CD4-positive, alpha-beta T cell (primary cell): ENCODE measurements around the gene LMF1. TPM values are rescaled to one million over a fixed set of nuclear protein-coding genes. Genes with fewer than 3 reads are reported as not detected.

Experiments used
- ATAC-seq: fragments of 200-7000 bp; cut with Tn5 transposase; one replicate; pipeline ENCODE4 v1.10.0; 2022; ENCODE audit warnings: mild to moderate bottlenecking; ENCODE audit not compliant: poor library complexity
- CTCF ChIA-PET: fragments of 350-600 bp; sonication (Branson Sonifier 250); formaldehyde crosslinking; loops from one replicate; lab custom pipeline; 2021; ENCODE audit warnings: antibody characterized with exemption, inconsistent platforms; lab: Charles Lee
- POLR2A ChIA-PET: fragments of 350-600 bp; sonication (Branson Sonifier 250); formaldehyde crosslinking; loops from one replicate; lab custom pipeline; 2021; ENCODE audit warnings: antibody characterized with exemption, inconsistent platforms; lab: Charles Lee
- DNase-seq, 14 experiments: peaks; one replicate each; pipeline ENCODE4 v3.0.0-alpha.2; 2013 to 2020; ENCODE audit warnings: mixed read lengths in 2 of 14
- H3K27ac ChIP-seq, 2 donors: one replicate each; pipeline versions ENCODE4 v1.5.1 to v1.7.0; 2013; ENCODE audit warnings: low read length in 2 of 2, low read depth in 1 of 2, mild to moderate bottlenecking in 1 of 2
- H3K27me3 ChIP-seq, 2 experiments: 1 replicate in 1 of 2; 2 replicates in 1 of 2; pipeline versions ENCODE4 v1.6.1 to v1.7.0; 2013; ENCODE audit warnings: low read length in 2 of 2, control low read depth in 1 of 2, mild to moderate bottlenecking in 1 of 2, moderate library complexity in 1 of 2; ENCODE audit not compliant: insufficient read depth in 2 of 2, control insufficient read depth in 1 of 2
- H3K36me3 ChIP-seq: one replicate; pipeline ENCODE4 v1.6.1; 2013; ENCODE audit warnings: low read length, control low read depth; ENCODE audit not compliant: insufficient read depth
- H3K4me1 ChIP-seq: one replicate; pipeline ENCODE4 v1.6.1; 2013; ENCODE audit warnings: low read length, control low read depth; ENCODE audit not compliant: insufficient read depth
- H3K4me3 ChIP-seq: one replicate; pipeline ENCODE4 v1.5.1; 2013; ENCODE audit warnings: mild to moderate bottlenecking, low read length, moderate library complexity
- H3K9me3 ChIP-seq, 2 experiments: 1 replicate in 1 of 2; 2 replicates in 1 of 2; pipeline versions ENCODE4 v1.6.1 to v1.7.0; 2013; ENCODE audit warnings: low read length in 2 of 2, mild to moderate bottlenecking in 2 of 2, control low read depth in 1 of 2, moderate library complexity in 1 of 2; ENCODE audit not compliant: control insufficient read depth in 1 of 2, insufficient read depth in 1 of 2
- H3K27ac Mint-ChIP-seq: one replicate; pipeline ENCODE4 v1.8.0; 2020; ENCODE audit warnings: mixed read lengths
- H3K27me3 Mint-ChIP-seq: one replicate; pipeline ENCODE4 v1.8.0; 2021; ENCODE audit warnings: mixed read lengths
- H3K36me3 Mint-ChIP-seq: one replicate; pipeline ENCODE4 v1.8.0; 2021; ENCODE audit warnings: low read depth, mixed read lengths
- H3K4me1 Mint-ChIP-seq: one replicate; pipeline ENCODE4 v1.8.0; 2021; ENCODE audit warnings: low read depth, mixed read lengths
- H3K4me3 Mint-ChIP-seq: one replicate; pipeline ENCODE4 v1.8.0; 2020; ENCODE audit warnings: mild to moderate bottlenecking, mixed read lengths
- H3K9me3 Mint-ChIP-seq: one replicate; pipeline ENCODE4 v1.8.0; 2020; ENCODE audit warnings: mixed read lengths
- intact Hi-C, 2 experiments: fragments of 100-400 bp; cut with DNase I in 1 of 2; cut with micrococcal nuclease in 1 of 2; formaldehyde crosslinking; loops; one replicate each; pipeline versions ENCODE4 v1.15.1 to v1.9.0; 2023 to 2025; cut with DNase I, micrococcal nuclease
- total RNA-seq, 174 experiments: library from RNA in 2 of 174; stranded (reverse) in 2 of 174; gene quantifications; one replicate each; pipeline ENCODE4 v1.2.3 and lab custom pipeline; 2021 to 2026
- TF ChIP-seq, protein P1 (sequence below): fragments of 200-600 bp; IDR thresholded peaks from one replicate; pipeline ENCODE4 v1.8.0; 2022; ENCODE audit warnings: antibody characterized with exemption, mild to moderate bottlenecking

Gene LMF1
- total RNA-seq, 2 experiments from 2014 or later, result 26.8 to 27.6 TPM

DNA sequence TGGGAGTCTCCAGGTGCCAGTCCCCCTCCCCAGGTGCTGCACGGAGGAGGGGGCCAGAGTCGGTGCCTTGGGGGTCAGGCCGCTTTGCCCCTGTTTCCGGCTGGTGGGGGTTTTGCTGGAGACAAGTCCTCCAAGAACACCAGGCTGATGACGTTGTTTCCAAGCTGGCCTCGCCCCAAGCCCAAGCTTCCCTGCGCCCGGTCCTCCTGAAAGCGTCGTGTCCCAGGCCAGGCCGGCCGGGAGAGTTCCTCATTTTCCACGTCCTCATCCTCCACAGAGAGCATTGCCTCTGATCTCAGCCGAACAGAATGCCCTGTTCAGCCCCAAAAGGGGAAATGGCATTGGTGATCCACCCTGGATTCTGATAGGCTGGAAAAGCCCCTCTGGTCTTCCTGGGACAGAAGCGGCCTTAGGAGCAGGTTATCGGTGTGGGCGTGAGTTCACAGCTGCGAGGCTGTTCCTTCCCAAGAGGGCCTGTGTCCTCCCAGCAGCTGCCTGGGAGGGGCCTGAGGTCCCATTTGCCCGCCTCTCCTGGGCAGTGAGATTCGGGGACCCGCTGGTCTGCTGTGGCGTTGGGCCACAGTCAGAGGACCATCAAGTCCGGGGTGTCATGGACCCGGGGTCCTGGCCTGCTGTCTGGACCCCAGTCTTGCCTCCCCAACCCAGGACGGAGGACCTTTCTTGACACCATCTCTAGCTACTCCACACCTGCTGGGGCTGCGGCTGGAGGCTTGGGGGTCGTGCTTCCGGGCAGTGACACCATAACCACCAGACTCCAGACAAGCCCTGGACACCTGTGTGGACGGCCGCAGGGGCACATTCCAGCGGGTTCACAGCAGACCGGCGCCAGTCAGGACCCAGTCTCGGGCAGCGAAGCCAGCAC is 17.9 kb upstream of the LMF1 start:
- intact Hi-C loops, result no loop called here
- Mint-ChIP-seq H3K36me3 (no peaks in the 10 kb centered on the region), H3K27me3 (no peaks in the 10 kb centered on the region), H3K27ac (no peak overlapping the region), H3K4me1 (no peaks in the 10 kb centered on the region), H3K9me3 (no peaks in the 10 kb centered on the region), H3K4me3 (no peak overlapping the region)
- Histone ChIP-seq H3K4me3 (no peak overlapping the region), H3K9me3 (no peaks in the 10 kb centered on the region), H3K4me1 (no peaks in the 10 kb centered on the region), H3K36me3 (no peaks in the 10 kb centered on the region), H3K27me3 (no peaks in the 10 kb centered on the region), H3K27ac (no peak overlapping the region)
- CTCF ChIA-PET, result no interaction called here
- DNase-seq, result no peak
- no peak for ATAC-seq
- POLR2A ChIA-PET, result no interaction called here
- TF ChIP-seq, protein P1, sequence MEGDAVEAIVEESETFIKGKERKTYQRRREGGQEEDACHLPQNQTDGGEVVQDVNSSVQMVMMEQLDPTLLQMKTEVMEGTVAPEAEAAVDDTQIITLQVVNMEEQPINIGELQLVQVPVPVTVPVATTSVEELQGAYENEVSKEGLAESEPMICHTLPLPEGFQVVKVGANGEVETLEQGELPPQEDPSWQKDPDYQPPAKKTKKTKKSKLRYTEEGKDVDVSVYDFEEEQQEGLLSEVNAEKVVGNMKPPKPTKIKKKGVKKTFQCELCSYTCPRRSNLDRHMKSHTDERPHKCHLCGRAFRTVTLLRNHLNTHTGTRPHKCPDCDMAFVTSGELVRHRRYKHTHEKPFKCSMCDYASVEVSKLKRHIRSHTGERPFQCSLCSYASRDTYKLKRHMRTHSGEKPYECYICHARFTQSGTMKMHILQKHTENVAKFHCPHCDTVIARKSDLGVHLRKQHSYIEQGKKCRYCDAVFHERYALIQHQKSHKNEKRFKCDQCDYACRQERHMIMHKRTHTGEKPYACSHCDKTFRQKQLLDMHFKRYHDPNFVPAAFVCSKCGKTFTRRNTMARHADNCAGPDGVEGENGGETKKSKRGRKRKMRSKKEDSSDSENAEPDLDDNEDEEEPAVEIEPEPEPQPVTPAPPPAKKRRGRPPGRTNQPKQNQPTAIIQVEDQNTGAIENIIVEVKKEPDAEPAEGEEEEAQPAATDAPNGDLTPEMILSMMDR, result no peak

DNA sequence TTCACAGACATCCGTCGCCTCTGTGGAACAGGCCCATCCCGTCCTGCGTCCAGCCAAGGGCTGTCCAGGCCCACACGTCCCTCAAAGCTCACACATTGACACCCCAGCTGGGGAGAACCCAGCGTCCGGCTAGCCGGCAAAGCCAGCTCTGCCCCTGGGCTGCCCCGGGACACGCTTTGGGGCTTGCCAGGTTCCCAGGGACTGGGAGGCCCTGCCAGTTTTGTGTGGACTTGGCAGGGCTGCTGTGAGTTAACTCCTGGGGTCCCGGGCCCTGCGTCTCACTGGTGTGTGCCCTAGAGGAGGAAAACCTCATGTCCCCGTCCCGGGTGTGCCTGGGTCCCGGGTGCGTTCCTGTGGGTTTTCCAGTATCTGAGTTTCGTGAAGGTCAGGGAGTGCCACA is 17.1 kb upstream of the LMF1 start:
- H3K4me1 ChIP-seq, result peaks cover under 1% of the 10 kb centered on the region
- DNase-seq (no peak), ATAC-seq (no peak)
- POLR2A ChIA-PET, result interaction anchor here (2.0 kb wide), 1 partner anchor 10 kb away, joined by 6 read pairs; no protein-coding TSS in a partner anchor
- Mint-ChIP-seq H3K27me3 (no peaks in the 10 kb centered on the region), H3K4me3 (no peak overlapping the region), H3K27ac (no peak overlapping the region), H3K4me1 (no peaks in the 10 kb centered on the region), H3K9me3 (no peaks in the 10 kb centered on the region), H3K36me3 (no peaks in the 10 kb centered on the region)
- no peak overlapping the region for H3K27ac ChIP-seq
- TF ChIP-seq, protein P1, result no peak
- H3K27me3 ChIP-seq, result no peaks in the 10 kb centered on the region
- no peaks in the 10 kb centered on the region for H3K9me3 ChIP-seq
- intact Hi-C loops, result no loop called here
- no peak overlapping the region for H3K4me3 ChIP-seq
- CTCF ChIA-PET, result no interaction called here
- no peaks in the 10 kb centered on the region for H3K36me3 ChIP-seq

DNA sequence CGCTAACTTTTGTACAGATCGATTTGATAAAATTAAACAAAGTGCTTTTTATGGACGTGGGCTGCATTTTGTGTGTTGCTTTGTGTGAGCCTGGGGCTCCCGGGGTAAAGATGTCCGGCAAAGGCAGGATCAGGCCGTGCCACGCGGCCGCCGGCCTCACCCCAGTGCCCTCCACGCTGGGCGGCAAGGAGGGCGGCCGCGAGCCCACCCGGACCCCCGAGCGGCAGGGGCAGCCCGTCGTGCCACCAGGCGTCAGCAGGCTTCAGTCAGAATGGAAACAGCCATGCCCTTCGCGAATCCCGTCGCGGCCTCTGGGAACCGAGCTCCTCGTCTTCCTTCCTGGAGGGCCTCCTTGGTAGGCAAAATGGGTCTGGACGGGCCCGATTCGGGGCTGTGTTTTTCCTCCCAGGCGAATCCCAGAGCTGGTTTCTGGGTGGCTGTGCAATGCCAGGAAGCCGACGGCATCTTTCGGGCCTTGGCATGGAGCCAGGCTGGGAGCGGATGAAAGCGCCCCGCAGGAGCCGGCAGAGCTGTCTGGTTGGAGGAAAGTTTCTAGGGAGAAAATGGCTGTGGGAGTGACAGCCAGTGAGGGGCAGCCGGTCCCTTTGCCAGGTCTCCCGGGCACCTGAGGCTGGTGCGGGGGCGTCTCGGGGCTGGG is 16.3 kb upstream of the LMF1 start:
- H3K27ac Mint-ChIP-seq, result no peak overlapping the region
- H3K9me3 ChIP-seq, result no peaks in the 10 kb centered on the region

More for the DNA sequence above, 16.3 kb upstream of the LMF1 start:
- Histone ChIP-seq H3K27ac (no peak overlapping the region), H3K27me3 (peaks cover 0 to 4% of the 10 kb centered on the region in 2 experiments), H3K4me3 (no peak overlapping the region), H3K4me1 (peaks cover 9% of the 10 kb centered on the region), H3K36me3 (no peaks in the 10 kb centered on the region)
- ATAC-seq (no peak), DNase-seq (no peak)
- POLR2A ChIA-PET, result interaction anchor here (2.0 kb wide), 1 partner anchor 11 kb away, joined by 6 read pairs; no protein-coding TSS in a partner anchor
- CTCF ChIA-PET, result no interaction called here
- H3K27me3 Mint-ChIP-seq, result no peaks in the 10 kb centered on the region
- TF ChIP-seq, protein P1, result no peak
- H3K36me3 Mint-ChIP-seq, result no peaks in the 10 kb centered on the region
- H3K4me1 Mint-ChIP-seq, result no peaks in the 10 kb centered on the region
- no peak overlapping the region for H3K4me3 Mint-ChIP-seq
- no peaks in the 10 kb centered on the region for H3K9me3 Mint-ChIP-seq
- intact Hi-C loops, result no loop called here
